A549 (cell line): Measurements from ENCODE around the gene ANO9. TPM values are rescaled to one million over a fixed set of nuclear protein-coding genes. Genes with fewer than 3 reads are reported as not detected.
A peak's percentile ranks its signal among the peaks of the same experiment; 100 is the strongest.
"Not testable (repeated sequence)": the region's sequence is repeated elsewhere in the genome, so short reads cannot be mapped to it uniquely, and the experiment has no call there.

Source experiments
- ATAC-seq, 2 experiments: fragments of 200-7000 bp in 1 of 2; fragments of >200 bp in 1 of 2; cut with Nextera tagmentation in 1 of 2; cut with Tn5 transposase in 1 of 2; 3 replicates each; pipeline versions ENCODE4 v1.8.0 to v1.9.1; 2018 to 2020; ENCODE audit warnings: mild to moderate bottlenecking in 1 of 2, moderate library complexity in 1 of 2
- CTCF ChIA-PET: fragments of 300-600 bp; sonication (Branson Sonifier 250); formaldehyde crosslinking; extraction: SDS; loops from one replicate; lab custom pipeline; 2021; ENCODE audit warnings: antibody characterized with exemption, inconsistent platforms; lab: Yijun Ruan, JAX
- POLR2A ChIA-PET: fragments of 350-600 bp; formaldehyde crosslinking; extraction: SDS; loops from one replicate; lab custom pipeline; 2021; ENCODE audit warnings: antibody characterized with exemption, inconsistent platforms; lab: Yijun Ruan, JAX
- DNase-seq, 2 experiments: peaks; one replicate each; pipeline versions ENCODE4 v3.0.0 to v3.0.0-alpha.2; 2011 to 2016; ENCODE audit warnings: low read depth in 1 of 2, low spot score in 1 of 2
- FAIRE-seq: peaks from 2 replicates; lab custom pipeline; 2011; peaks lifted over from hg19 to GRCh38; lab: Jason Lieb, UNC
- H3K27ac ChIP-seq, 2 experiments: fragments of >200 bp; sonication (Bioruptor Twin); formaldehyde crosslinking; 3 replicates each; pipeline ENCODE4 v1.5.1; 2016 to 2017
- H3K4me1 ChIP-seq: fragments of >200 bp; sonication (Bioruptor Twin); formaldehyde crosslinking; 3 replicates; pipeline ENCODE4 v1.6.1; 2016
- H3K4me2 ChIP-seq: fragments of >200 bp; sonication (Bioruptor Twin); formaldehyde crosslinking; 3 replicates; pipeline ENCODE4 v1.6.1; 2016
- H3K4me3 ChIP-seq: fragments of >200 bp; sonication (Bioruptor Twin); formaldehyde crosslinking; 3 replicates; pipeline ENCODE4 v1.5.1; 2016
- H3K9me3 ChIP-seq: fragments of >200 bp; sonication (Bioruptor Twin); formaldehyde crosslinking; 3 replicates; pipeline ENCODE4 v1.6.1; 2016
- CHD2 ChIP-seq: fragments of 150-350 bp; IDR thresholded peaks from 2 replicates; pipeline ENCODE4 v1.6.1; 2014; ENCODE audit warnings: low read length; ENCODE audit not compliant: partially characterized antibody
- CHD4 ChIP-seq: fragments of 200-600 bp; sonication (generic); IDR thresholded peaks from 2 replicates; pipeline ENCODE4 v1.6.1; 2016; ENCODE audit warnings: antibody characterized with exemption, mild to moderate bottlenecking, borderline replicate concordance
- EHF ChIP-seq: fragments of 250-450 bp; sonication (Bioruptor Pico); IDR thresholded peaks from 2 replicates; pipeline ENCODE4 v1.5.0; 2020; ENCODE audit warnings: mild to moderate bottlenecking
- FOSB ChIP-seq: fragments of 250-450 bp; sonication (Bioruptor Pico); IDR thresholded peaks from 2 replicates; pipeline ENCODE4 v1.5.0; 2020; ENCODE audit warnings: mild to moderate bottlenecking, moderate library complexity
- HEYL ChIP-seq: fragments of 250-450 bp; sonication (Bioruptor Pico); IDR thresholded peaks from 2 replicates; pipeline ENCODE4 v1.8.0; 2021; ENCODE audit warnings: mild to moderate bottlenecking, moderate library complexity
- HOXA7 ChIP-seq: fragments of 250-450 bp; sonication (Bioruptor Pico); IDR thresholded peaks from 2 replicates; pipeline ENCODE4 v1.5.0; 2020; ENCODE audit warnings: mild to moderate bottlenecking, moderate library complexity
- JUN ChIP-seq, 2 experiments: fragments of >200 bp; sonication (Bioruptor Twin); formaldehyde crosslinking; IDR thresholded peaks; 2 replicates in 1 of 2; 3 replicates in 1 of 2; pipeline ENCODE4 v1.6.1; 2016 to 2017
- MAFK ChIP-seq: fragments of 450-650 bp; IDR thresholded peaks from 2 replicates; pipeline ENCODE4 v1.6.1; 2014; ENCODE audit not compliant: partially characterized antibody
- MAZ ChIP-seq: fragments of 150-350 bp; IDR thresholded peaks from 2 replicates; pipeline ENCODE4 v1.6.1; 2014; ENCODE audit warnings: antibody characterized with exemption, low read depth, low read length, borderline replicate concordance
- NPAS2 ChIP-seq: fragments of 250-450 bp; sonication (Bioruptor Pico); IDR thresholded peaks from 2 replicates; pipeline ENCODE4 v1.8.0; 2022; ENCODE audit warnings: mild to moderate bottlenecking, moderate library complexity, borderline replicate concordance
- REST ChIP-seq: fragments of 200-600 bp; sonication (generic); IDR thresholded peaks from 2 replicates; pipeline ENCODE4 v1.6.1; 2016; ENCODE audit warnings: antibody characterized with exemption, mild to moderate bottlenecking, moderate library complexity
- RFX5 ChIP-seq: fragments of 450-650 bp; IDR thresholded peaks from 2 replicates; pipeline ENCODE4 v1.7.1; 2014; ENCODE audit warnings: antibody characterized with exemption, mild to moderate bottlenecking, moderate library complexity
- RNF2 ChIP-seq: fragments of 200-600 bp; sonication (generic); IDR thresholded peaks from 2 replicates; pipeline ENCODE4 v1.6.1; 2016; ENCODE audit warnings: low read depth, mild to moderate bottlenecking, antibody characterized with exemption, moderate library complexity, borderline replicate concordance
- SMC3 ChIP-seq: fragments of >200 bp; sonication (Bioruptor Twin); formaldehyde crosslinking; IDR thresholded peaks from 3 replicates; pipeline ENCODE4 v1.6.1; 2018; ENCODE audit warnings: inconsistent platforms
- ZC3H11A ChIP-seq: fragments of 450-650 bp; IDR thresholded peaks from 2 replicates; pipeline ENCODE4 v1.6.1; 2014; ENCODE audit warnings: antibody characterized with exemption, mild to moderate bottlenecking
- WGBS: methylation state at CpG from one replicate; pipeline ENCODE4 v1.1.6; 2017; ENCODE audit errors: missing lambda C conversion rate; 5-methylcytosine and 5-hydroxymethylcytosine counted together
- polyA plus RNA-seq, 4 experiments: library from polyadenylated mRNA; depleted of rRNA in 3 of 4; stranded (reverse); fragments of >200 nt; fragmentation: RNase III in 1 of 4; extraction: RNeasy Plus Mini Kit Qiagen cat#74134 plus additional on column Dnase treatment in 1 of 4; gene quantifications; 2 replicates in 3 of 4; 3 replicates in 1 of 4; pipeline ENCODE4 v1.2.3, GENCODE V29; 2011 to 2017
- TF ChIP-seq, protein P1 (sequence below): fragments of 250-450 bp; sonication (Bioruptor Pico); IDR thresholded peaks from 2 replicates; pipeline ENCODE4 v1.5.0; 2021; ENCODE audit warnings: mild to moderate bottlenecking, moderate library complexity, borderline replicate concordance
- TF ChIP-seq, protein P2 (sequence below): fragments of >200 bp; sonication (Bioruptor Twin); formaldehyde crosslinking; IDR thresholded peaks from 2 replicates; pipeline ENCODE4 v1.6.1; 2016

The ANO9 gene
- polyA plus RNA-seq, 2 of the 4 experiments (the other 2 are of a cell fraction) = 0.50 to 0.66 TPM

GRCh38 chr11:438101-438844, 3.5 kb downstream of the ANO9 start:
- no peak for ATAC-seq
- POLR2A ChIA-PET = no interaction called here
- WGBS = 83% methylated on average over 5 of the region's 21 CpGs

DNA sequence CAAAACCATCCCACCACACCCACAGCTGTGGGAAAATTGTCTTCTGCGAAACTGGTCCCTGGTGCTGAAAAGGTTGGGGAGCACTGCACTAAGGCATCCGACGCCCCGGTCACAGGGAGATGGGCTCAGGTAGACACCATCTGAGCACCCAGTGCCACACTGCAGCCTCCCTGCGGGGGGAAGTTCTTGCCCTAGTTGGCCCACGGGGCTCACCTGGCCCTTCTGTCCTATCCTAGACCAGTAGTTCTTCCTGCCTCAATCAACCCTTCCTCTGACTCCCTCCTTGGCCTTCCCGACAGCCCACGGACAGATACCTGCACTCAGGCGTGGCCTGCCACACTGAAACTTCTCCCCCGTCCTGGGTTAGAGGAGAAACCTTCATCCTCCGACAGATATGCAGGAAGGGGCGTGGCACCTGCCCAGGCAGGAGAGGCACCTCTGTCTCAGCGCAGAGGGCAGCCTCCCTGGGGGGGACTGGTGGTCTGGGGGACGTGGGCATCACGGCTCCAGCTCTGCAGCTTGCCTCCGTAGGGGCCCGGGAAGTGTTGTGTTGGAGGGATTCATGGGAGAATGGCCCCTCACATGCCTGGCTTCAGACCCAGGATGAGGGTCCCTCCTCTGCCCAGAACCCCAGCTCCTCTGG, 4.5 kb downstream of the ANO9 start:
- FAIRE-seq = no peak
- peaks cover 6% of the 10 kb centered on the region; the same call in 1 of the 3 replicates for H3K9me3 ChIP-seq
- 69% methylated on average over 16 of the region's 17 CpGs for WGBS
- no peak overlapping the region for H3K27ac ChIP-seq
- H3K4me1 ChIP-seq = peaks cover 4% of the 10 kb centered on the region; the same call in 1 of the 3 replicates
- CTCF ChIA-PET = interaction anchor here (0.7 to 6.0 kb wide), 3 partner anchors 12 to 34 kb away, joined by 3 to 46 read pairs (median 5); partner anchors contain the start of gene PTDSS2
- no peak for ATAC-seq
- POLR2A ChIA-PET = no interaction called here
- DNase-seq = no peak
- no peak overlapping the region for H3K4me3 ChIP-seq
- no peak overlapping the region for H3K4me2 ChIP-seq
- TF ChIP-seq HOXA7 (CRISPR knock-in tag) (no peak), MAFK (no peak), FOSB (CRISPR knock-in tag) (no peak), MAZ (no peak), NPAS2 (CRISPR knock-in tag) (no peak), ZC3H11A (no peak), EHF (CRISPR knock-in tag) (no peak), CHD2 (no peak), HEYL (CRISPR knock-in tag) (no peak), RNF2 (no peak), RFX5 (no peak), JUN (IDR thresholded peaks at IDR 0.05) (no peak)
- TF ChIP-seq, protein P1, sequence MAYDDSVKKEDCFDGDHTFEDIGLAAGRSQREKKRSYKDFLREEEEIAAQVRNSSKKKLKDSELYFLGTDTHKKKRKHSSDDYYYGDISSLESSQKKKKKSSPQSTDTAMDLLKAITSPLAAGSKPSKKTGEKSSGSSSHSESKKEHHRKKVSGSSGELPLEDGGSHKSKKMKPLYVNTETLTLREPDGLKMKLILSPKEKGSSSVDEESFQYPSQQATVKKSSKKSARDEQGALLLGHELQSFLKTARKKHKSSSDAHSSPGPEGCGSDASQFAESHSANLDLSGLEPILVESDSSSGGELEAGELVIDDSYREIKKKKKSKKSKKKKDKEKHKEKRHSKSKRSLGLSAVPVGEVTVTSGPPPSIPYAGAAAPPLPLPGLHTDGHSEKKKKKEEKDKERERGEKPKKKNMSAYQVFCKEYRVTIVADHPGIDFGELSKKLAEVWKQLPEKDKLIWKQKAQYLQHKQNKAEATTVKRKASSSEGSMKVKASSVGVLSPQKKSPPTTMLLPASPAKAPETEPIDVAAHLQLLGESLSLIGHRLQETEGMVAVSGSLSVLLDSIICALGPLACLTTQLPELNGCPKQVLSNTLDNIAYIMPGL (CRISPR knock-in tag) = no peak

More at GRCh38 chr11:438101-438844, 3.5 kb downstream of the ANO9 start:
- TF ChIP-seq, protein P2, sequence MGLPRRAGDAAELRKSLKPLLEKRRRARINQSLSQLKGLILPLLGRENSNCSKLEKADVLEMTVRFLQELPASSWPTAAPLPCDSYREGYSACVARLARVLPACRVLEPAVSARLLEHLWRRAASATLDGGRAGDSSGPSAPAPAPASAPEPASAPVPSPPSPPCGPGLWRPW = no peak
- TF ChIP-seq CHD4 = no peak
- no peak for TF ChIP-seq SMC3
- TF ChIP-seq REST = no peak
- TF ChIP-seq, all 56 proteins: peak for 0
- Histone ChIP-seq H3K27ac (no peak overlapping the region), H3K4me1 (peaks cover 4% of the 10 kb centered on the region; the same call in 1 of the 3 replicates), H3K4me3 (no peak overlapping the region), H3K4me2 (no peak overlapping the region), H3K9me3 (peaks cover 6% of the 10 kb centered on the region; the same call in 1 of the 3 replicates)
- CTCF ChIA-PET = interaction anchor here (1.2 to 6.0 kb wide), 4 partner anchors 11 to 76 kb away, joined by 4 to 46 read pairs (median 8); partner anchors contain the start of gene PTDSS2
- DNase-seq (no peak), FAIRE-seq (no peak)

DNA sequence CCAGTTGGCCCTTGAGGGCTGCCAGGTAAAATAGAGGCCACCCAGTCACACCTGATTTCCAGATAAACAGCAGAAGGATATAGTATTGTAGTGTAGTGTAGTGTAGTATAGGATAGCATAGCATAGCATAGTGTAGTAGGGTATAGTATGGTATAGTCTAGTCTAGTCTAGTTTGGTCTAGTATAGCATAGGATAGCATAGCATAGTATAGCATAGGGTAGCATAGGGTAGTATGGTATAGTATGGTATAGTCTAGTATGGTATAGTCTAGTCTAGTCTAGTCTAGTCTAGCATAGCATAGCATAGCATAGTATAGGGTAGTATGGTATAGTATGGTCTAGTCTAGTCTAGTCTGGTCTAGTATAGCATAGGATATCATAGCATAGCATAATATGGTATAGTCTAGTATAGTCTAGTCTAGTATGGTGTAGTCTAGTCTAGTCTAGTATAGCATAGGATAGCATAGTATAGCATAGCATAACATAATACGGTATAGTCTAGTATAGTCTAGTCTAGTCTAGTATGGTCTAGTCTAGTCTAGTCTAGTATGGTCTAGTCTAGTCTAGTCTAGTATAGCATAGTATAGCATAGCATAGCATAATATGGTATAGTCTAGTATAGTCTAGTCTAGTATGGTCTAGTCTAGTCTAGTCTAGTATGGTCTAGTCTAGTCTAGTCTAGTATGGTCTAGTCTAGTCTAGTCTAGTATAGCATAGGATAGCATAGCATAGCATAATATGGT, 6.6 kb downstream of the ANO9 start:
- H3K4me3 ChIP-seq, H3K9me3 ChIP-seq, H3K27ac ChIP-seq, DNase-seq, POLR2A ChIA-PET, H3K4me1 ChIP-seq, H3K4me2 ChIP-seq: not testable (repeated sequence)
- WGBS = 94% methylated on average over 1 of the region's 1 CpG
- CTCF ChIA-PET = interaction anchor here (0.7 to 6.0 kb wide), 3 partner anchors 12 to 14 kb away, joined by 3 to 46 read pairs (median 12); partner anchors contain the start of gene PTDSS2
- ATAC-seq = peak; percentile 10 to 32; a peak in 4 of 6 replicates
- FAIRE-seq = peak; percentile 87
